GM18951 (cell line): ENCODE measurements around the gene SYTL3.
A peak's percentile ranks its signal among the peaks of the same experiment; 100 is the strongest.
"Not testable (repeated sequence)": the region's sequence is repeated elsewhere in the genome, so short reads cannot be mapped to it uniquely, and the experiment has no call there.

Experiments
- POLR2A ChIP-seq: IDR thresholded peaks from 4 replicates; pipeline ENCODE4 v1.6.1; 2011; ENCODE audit warnings: mild to moderate bottlenecking; ENCODE audit not compliant: insufficient read length, insufficient read depth; ENCODE audit errors: extremely low read depth
- in situ Hi-C: fragments of 300-500 bp; cut with MboI; formaldehyde crosslinking; loops from one replicate; pipeline ENCODE4 v1.12.0; 2022; ENCODE audit warnings: low sequenced_read_pairs, mixed read lengths, inconsistent platforms; ENCODE audit not compliant: unreplicated experiment

SYTL3 gene

GRCh38 chr6:158636778-158637177, 13.1 kb upstream of the SYTL3 start:
- no peak for TF ChIP-seq POLR2A
- in situ Hi-C loops: no loop called here

- TF ChIP-seq POLR2A: no peak
- in situ Hi-C loops: no loop called here
Observed at GRCh38 chr6:158638324-158638854, 11.5 kb upstream of the SYTL3 start.

- in situ Hi-C loops: no loop called here
- no peak for TF ChIP-seq POLR2A
Observed at GRCh38 chr6:158639056-158639455, 10.8 kb upstream of the SYTL3 start.

- in situ Hi-C loops: no loop called here
- no peak for TF ChIP-seq POLR2A
Observed at GRCh38 chr6:158640519-158640918, 9.3 kb upstream of the SYTL3 start.

- in situ Hi-C loops: no loop called here
- no peak for TF ChIP-seq POLR2A
Observed at GRCh38 chr6:158642097-158642601, 7.7 kb upstream of the SYTL3 start.

GRCh38 chr6:158643836-158644230, 6.0 kb upstream of the SYTL3 start:
- TF ChIP-seq POLR2A: no peak
- in situ Hi-C loops: no loop called here

- TF ChIP-seq POLR2A: peak; percentile 89
- in situ Hi-C loops: no loop called here
Observed at GRCh38 chr6:158644231-158645063, 5.4 kb upstream of the SYTL3 start, which contains the start of gene DYNLT1. Gene DYNLT1, minus strand, starts transcription at chr6:158644743. Its CDS starts 35 bp downstream, at chr6:158644708.

GRCh38 chr6:158645064-158646022, 4.5 kb upstream of the SYTL3 start:
- in situ Hi-C loops: no loop called here
- TF ChIP-seq POLR2A: no peak

- TF ChIP-seq POLR2A: no peak
- in situ Hi-C loops: no loop called here
Observed at GRCh38 chr6:158646023-158646910, 3.6 kb upstream of the SYTL3 start.

- in situ Hi-C loops: no loop called here
- no peak for TF ChIP-seq POLR2A
Observed at GRCh38 chr6:158647501-158647900, 2.4 kb upstream of the SYTL3 start.

- in situ Hi-C loops: no loop called here
- no peak for TF ChIP-seq POLR2A
Observed at GRCh38 chr6:158648682-158649131, 1.1 kb upstream of the SYTL3 start.

GRCh38 chr6:158651981-158652737, 2.3 kb downstream of the SYTL3 start:
- in situ Hi-C loops: not testable (repeated sequence)
